GM10248 (cell line): ENCODE data around the gene DPP7.

Experiments
- CTCF ChIA-PET: fragments of 300-600 bp; sonication (Branson Sonifier 250); formaldehyde crosslinking; extraction: SDS; loops from one replicate; lab custom pipeline; 2021; ENCODE audit warnings: antibody characterized with exemption; lab: Yijun Ruan, JAX
- POLR2A ChIA-PET: fragments of 350-650 bp; sonication (Branson Sonifier 250); formaldehyde crosslinking; extraction: SDS; loops from one replicate; lab custom pipeline; 2020; ENCODE audit warnings: antibody characterized with exemption; lab: Yijun Ruan, JAX
- DNase-seq: peaks from one replicate; pipeline ENCODE4 v3.0.0; 2012; ENCODE audit errors: extremely low spot score
- TF ChIP-seq, protein P1 (sequence below): IDR thresholded peaks from 2 replicates; pipeline ENCODE4 v1.5.1; 2012; ENCODE audit warnings: mild to moderate bottlenecking, low read depth; ENCODE audit errors: extremely low read depth, missing control alignments, control extremely low read depth

Gene DPP7

GRCh38 chr9:137083394-137084004 is 31.0 kb downstream of the DPP7 start:
- TF ChIP-seq, protein P1, sequence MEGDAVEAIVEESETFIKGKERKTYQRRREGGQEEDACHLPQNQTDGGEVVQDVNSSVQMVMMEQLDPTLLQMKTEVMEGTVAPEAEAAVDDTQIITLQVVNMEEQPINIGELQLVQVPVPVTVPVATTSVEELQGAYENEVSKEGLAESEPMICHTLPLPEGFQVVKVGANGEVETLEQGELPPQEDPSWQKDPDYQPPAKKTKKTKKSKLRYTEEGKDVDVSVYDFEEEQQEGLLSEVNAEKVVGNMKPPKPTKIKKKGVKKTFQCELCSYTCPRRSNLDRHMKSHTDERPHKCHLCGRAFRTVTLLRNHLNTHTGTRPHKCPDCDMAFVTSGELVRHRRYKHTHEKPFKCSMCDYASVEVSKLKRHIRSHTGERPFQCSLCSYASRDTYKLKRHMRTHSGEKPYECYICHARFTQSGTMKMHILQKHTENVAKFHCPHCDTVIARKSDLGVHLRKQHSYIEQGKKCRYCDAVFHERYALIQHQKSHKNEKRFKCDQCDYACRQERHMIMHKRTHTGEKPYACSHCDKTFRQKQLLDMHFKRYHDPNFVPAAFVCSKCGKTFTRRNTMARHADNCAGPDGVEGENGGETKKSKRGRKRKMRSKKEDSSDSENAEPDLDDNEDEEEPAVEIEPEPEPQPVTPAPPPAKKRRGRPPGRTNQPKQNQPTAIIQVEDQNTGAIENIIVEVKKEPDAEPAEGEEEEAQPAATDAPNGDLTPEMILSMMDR, result no peak
- POLR2A ChIA-PET, result interaction anchor here (1.1 to 1.5 kb wide), 3 partner anchors 12 to 157 kb away, joined by 4 to 6 read pairs (median 4); partner anchors contain the start of genes SAPCD2 and TUBB4B

GRCh38 chr9:137082925-137083290 is 31.6 kb downstream of the DPP7 start:
- ChIA-PET POLR2A (interaction anchor here (1.1 to 1.5 kb wide), 3 partner anchors 13 to 158 kb away, joined by 4 to 6 read pairs (median 4); partner anchors contain the start of genes SAPCD2 and TUBB4B), CTCF (interaction anchor here (1.4 to 2.2 kb wide), 3 partner anchors 13 to 54 kb away, joined by 5 to 11 read pairs (median 7); no protein-coding TSS in a partner anchor)
- no peak for DNase-seq
- TF ChIP-seq, protein P1, result no peak

More at GRCh38 chr9:137083394-137084004, 31.0 kb downstream of the DPP7 start:
- DNase-seq, result no peak
- CTCF ChIA-PET, result interaction anchor here (0.6 to 2.2 kb wide), 6 partner anchors 12 to 157 kb away, joined by 3 to 11 read pairs (median 5); no protein-coding TSS in a partner anchor

GRCh38 chr9:137082222-137082924 is 32.2 kb downstream of the DPP7 start:
- no peak for DNase-seq
- ChIA-PET POLR2A (interaction anchor here (1.4 kb wide), 1 partner anchor 12 kb away, joined by 4 read pairs; the partner anchor contains the start of gene SAPCD2), CTCF (interaction anchor here (0.7 to 3.2 kb wide), 6 partner anchors 10 to 154 kb away, joined by 3 to 12 read pairs (median 6); partner anchors contain the start of gene SAPCD2)
- TF ChIP-seq, protein P1, result no peak

DNA sequence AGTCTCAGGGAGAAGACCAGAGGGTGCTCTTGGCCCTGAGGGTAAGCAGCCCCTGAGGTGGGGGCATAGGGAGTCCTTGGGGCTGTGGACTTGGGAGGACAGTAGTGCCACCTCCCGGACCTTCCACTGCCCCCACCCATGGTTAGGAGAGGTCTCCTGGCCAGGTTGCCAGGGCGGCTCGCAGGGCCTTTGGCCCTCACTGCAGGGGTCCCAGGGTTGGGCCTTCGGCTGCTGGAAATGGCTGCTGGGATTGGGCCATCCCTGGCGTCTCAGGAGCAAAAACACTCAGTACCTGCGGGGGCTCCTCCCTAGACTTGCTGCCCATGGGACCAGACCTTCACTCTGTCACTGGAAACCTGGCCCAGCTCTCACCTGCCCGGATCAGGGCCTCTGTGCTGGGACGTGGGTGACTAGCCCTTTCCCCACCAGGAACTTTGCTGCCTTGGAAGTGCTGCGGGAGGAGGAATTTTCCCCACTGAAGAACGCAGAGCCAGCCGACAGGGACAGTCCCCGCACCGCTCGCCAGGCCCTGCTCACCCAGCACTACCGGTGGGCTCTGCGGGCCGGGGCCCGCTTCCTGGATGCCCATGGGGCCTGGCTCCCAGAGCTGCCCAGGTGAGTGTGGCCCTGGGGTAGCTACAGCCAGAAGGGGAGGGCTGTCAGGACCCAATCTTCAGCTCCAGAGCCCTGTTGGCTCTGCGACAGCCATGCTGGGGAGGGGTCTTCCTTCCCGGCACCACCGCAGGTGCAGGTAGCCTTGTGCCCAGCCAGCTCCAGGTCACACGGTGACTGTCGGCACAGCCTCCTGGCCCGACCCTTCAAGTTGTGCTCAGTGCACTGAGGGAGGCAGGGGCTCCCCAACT is 34.0 kb downstream of the DPP7 start:
- TF ChIP-seq, protein P1, result no peak
- POLR2A ChIA-PET, result no interaction called here
- CTCF ChIA-PET, result interaction anchor here (2.4 to 3.2 kb wide), 2 partner anchors 10 to 13 kb away, joined by 7 to 12 read pairs; partner anchors contain the start of gene SAPCD2
- DNase-seq, result no peak

- DNase-seq, result no peak
- ChIA-PET POLR2A (no interaction called here), CTCF (interaction anchor here (3.2 kb wide), 1 partner anchor 12 kb away, joined by 12 read pairs; no protein-coding TSS in a partner anchor)
- TF ChIP-seq, protein P1, result no peak
Measured at GRCh38 chr9:137079401-137079787, 35.1 kb downstream of the DPP7 start.
